OCI-LY7 (cell line): Measurements from ENCODE around the gene STPG1. TPM values are rescaled to one million over a fixed set of nuclear protein-coding genes. Genes with fewer than 3 reads are reported as not detected.
A peak's percentile ranks its signal among the peaks of the same experiment; 100 is the strongest.

Source experiments
- BruUV-seq: library from RNA; stranded (reverse); fragments of 400-500 nt; replicated peaks from 2 replicates; lab custom pipeline; 2021; lab: Mats Ljungman, UMichigan
- CTCF ChIA-PET: fragments of 300-600 bp; sonication (Branson Sonifier 250); formaldehyde crosslinking; loops from one replicate; lab custom pipeline; 2022; ENCODE audit warnings: antibody characterized with exemption; ENCODE audit not compliant: unreplicated experiment; lab: Charles Lee
- POLR2A ChIA-PET: fragments of 300-600 bp; sonication (Branson Sonifier 250); formaldehyde crosslinking; loops from one replicate; lab custom pipeline; 2022; ENCODE audit warnings: antibody characterized with exemption; lab: Charles Lee
- DNase-seq: peaks from one replicate; pipeline ENCODE4 v3.0.0-alpha.2; 2015; ENCODE audit warnings: low spot score
- H2AFZ ChIP-seq: fragments of 200-600 bp; sonication (generic), shearing (Covaris generic); 2 replicates; pipeline ENCODE4 v1.6.1; 2014; ENCODE audit warnings: mild to moderate bottlenecking, antibody characterized with exemption, low read length, moderate library complexity
- H3K27ac ChIP-seq: fragments of 200-600 bp; sonication (generic); 2 replicates; pipeline ENCODE4 v1.5.1; 2014; ENCODE audit warnings: mixed run types, low read depth, mild to moderate bottlenecking, moderate library complexity, low read length, inconsistent platforms; ENCODE audit not compliant: poor library complexity, severe bottlenecking
- H3K36me3 ChIP-seq: fragments of 200-600 bp; sonication (generic); 2 replicates; pipeline ENCODE4 v1.6.1; 2014; ENCODE audit warnings: mild to moderate bottlenecking, antibody characterized with exemption, low read length, moderate library complexity, mixed read lengths; ENCODE audit not compliant: insufficient read depth
- H3K4me1 ChIP-seq: fragments of 200-600 bp; sonication (generic); 2 replicates; pipeline ENCODE4 v1.5.1; 2014; ENCODE audit warnings: mild to moderate bottlenecking, low read length; ENCODE audit not compliant: insufficient read depth, poor library complexity, severe bottlenecking
- H3K4me2 ChIP-seq: fragments of 200-600 bp; sonication (generic); 2 replicates; pipeline ENCODE4 v1.6.1; 2014; ENCODE audit warnings: mild to moderate bottlenecking, low read length
- H3K4me3 ChIP-seq: fragments of 200-600 bp; sonication (generic); 2 replicates; pipeline ENCODE4 v1.5.1; 2014; ENCODE audit warnings: mild to moderate bottlenecking, low read depth, low read length; ENCODE audit not compliant: poor library complexity, severe bottlenecking
- H3K79me2 ChIP-seq: fragments of 200-600 bp; sonication (generic); 2 replicates; pipeline ENCODE4 v1.6.1; 2016; ENCODE audit warnings: low read depth, mild to moderate bottlenecking, low read length, moderate library complexity, mixed read lengths; ENCODE audit not compliant: insufficient read depth
- H3K9me2 ChIP-seq: fragments of 200-600 bp; sonication (generic); 2 replicates; pipeline ENCODE4 v1.6.1; 2016; ENCODE audit warnings: mild to moderate bottlenecking, low read length, mixed read lengths; ENCODE audit not compliant: insufficient read depth
- H3K9me3 ChIP-seq: fragments of 200-600 bp; sonication (generic); 2 replicates; pipeline ENCODE4 v1.6.1; 2014; ENCODE audit warnings: mild to moderate bottlenecking, mixed run types, low read length, mixed read lengths
- H4K20me1 ChIP-seq: fragments of 200-600 bp; sonication (generic); 2 replicates; pipeline ENCODE4 v1.6.1; 2014; ENCODE audit warnings: mild to moderate bottlenecking, antibody characterized with exemption, low read length, moderate library complexity, mixed read lengths; ENCODE audit not compliant: insufficient read depth
- EZH2phosphoT487 ChIP-seq: fragments of 200-600 bp; sonication (generic); IDR thresholded peaks from 2 replicates; pipeline ENCODE4 v1.6.1; 2018; ENCODE audit warnings: low read depth, borderline replicate concordance, mild to moderate bottlenecking, mixed run types, antibody characterized with exemption, low read length, moderate library complexity, mixed read lengths
- intact Hi-C: fragments of 100-400 bp; cut with micrococcal nuclease; formaldehyde crosslinking; loops from one replicate; pipeline ENCODE4 v1.10.0; 2022; ENCODE audit not compliant: unreplicated experiment
- total RNA-seq, 2 experiments: library from RNA; depleted of rRNA in 1 of 2; stranded (reverse); fragments of >200 nt in 1 of 2; shearing (Covaris generic) in 1 of 2; gene quantifications; 2 replicates each; pipeline ENCODE4 v1.2.3, GENCODE V29; 2014 to 2022
- TF ChIP-seq, protein P1 (sequence below): fragments of 200-600 bp; sonication (generic); conservative IDR thresholded peaks from 2 replicates; pipeline ENCODE4 v1.5.1; 2014; ENCODE audit warnings: mild to moderate bottlenecking, antibody characterized with exemption, low read length, moderate library complexity, mixed read lengths

Gene STPG1
- total RNA-seq, 2 experiments from 2014 or later: 5.1 to 9.6 TPM

DNA sequence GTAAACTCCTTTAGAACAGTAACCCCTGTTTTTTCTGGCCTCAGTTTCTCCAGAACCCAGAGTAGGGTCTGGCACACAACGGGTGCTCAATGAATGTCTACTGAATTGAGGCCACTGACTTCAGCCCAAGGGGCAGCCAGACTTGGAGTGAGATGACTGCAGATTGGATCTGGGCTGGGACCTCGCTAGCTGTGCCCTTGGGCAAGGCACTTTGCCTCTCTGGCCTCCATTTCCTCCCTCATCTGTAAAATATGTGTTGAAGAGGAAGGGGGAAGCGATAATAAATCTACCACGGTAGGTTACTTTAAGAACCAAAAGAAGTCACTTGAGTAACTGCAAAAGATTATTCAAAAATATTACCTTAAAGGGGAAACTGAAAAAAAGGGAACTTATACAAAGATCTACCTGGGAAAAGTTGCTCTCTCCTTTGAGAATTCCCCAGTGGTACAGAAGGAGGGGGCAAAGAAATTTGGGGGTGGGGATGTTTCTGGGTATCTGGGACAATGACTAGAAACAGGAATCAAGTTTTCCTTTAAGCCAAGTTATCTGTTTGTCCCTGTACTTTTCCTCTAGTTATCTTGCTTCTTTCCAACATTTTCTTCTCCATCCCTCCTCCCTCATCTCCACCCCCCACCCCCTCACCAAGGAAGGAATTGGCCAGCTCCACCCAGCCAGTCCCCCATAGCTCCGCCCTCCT, 94.8 kb downstream of the STPG1 start:
- peak overlapping the region; percentile 29 for H3K4me2 ChIP-seq
- TF ChIP-seq, protein P1, sequence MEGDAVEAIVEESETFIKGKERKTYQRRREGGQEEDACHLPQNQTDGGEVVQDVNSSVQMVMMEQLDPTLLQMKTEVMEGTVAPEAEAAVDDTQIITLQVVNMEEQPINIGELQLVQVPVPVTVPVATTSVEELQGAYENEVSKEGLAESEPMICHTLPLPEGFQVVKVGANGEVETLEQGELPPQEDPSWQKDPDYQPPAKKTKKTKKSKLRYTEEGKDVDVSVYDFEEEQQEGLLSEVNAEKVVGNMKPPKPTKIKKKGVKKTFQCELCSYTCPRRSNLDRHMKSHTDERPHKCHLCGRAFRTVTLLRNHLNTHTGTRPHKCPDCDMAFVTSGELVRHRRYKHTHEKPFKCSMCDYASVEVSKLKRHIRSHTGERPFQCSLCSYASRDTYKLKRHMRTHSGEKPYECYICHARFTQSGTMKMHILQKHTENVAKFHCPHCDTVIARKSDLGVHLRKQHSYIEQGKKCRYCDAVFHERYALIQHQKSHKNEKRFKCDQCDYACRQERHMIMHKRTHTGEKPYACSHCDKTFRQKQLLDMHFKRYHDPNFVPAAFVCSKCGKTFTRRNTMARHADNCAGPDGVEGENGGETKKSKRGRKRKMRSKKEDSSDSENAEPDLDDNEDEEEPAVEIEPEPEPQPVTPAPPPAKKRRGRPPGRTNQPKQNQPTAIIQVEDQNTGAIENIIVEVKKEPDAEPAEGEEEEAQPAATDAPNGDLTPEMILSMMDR: no peak
- no TSS peak for BruUV-seq
- H3K79me2 ChIP-seq: no peaks in the 10 kb centered on the region
- ChIA-PET POLR2A (interaction anchor here (0.6 to 0.7 kb wide), 4 partner anchors 31 to 1752 kb away, joined by 3 to 4 read pairs (median 4); no protein-coding TSS in a partner anchor), CTCF (interaction anchor here (0.6 kb wide), 1 partner anchor 61 kb away, joined by 3 read pairs; no protein-coding TSS in a partner anchor)
- peaks cover 42% of the 10 kb centered on the region for H3K4me1 ChIP-seq
- no peak overlapping the region for H3K4me3 ChIP-seq
- no peak overlapping the region; the same call in 1 of the 2 replicates for H2AFZ ChIP-seq
- no peak overlapping the region for H3K27ac ChIP-seq
- no peaks in the 10 kb centered on the region for H3K36me3 ChIP-seq
- no peaks in the 10 kb centered on the region for H3K9me2 ChIP-seq
- no peaks in the 10 kb centered on the region for H3K9me3 ChIP-seq
- DNase-seq: no peak
- intact Hi-C loops: no loop called here
- H4K20me1 ChIP-seq: no peaks in the 10 kb centered on the region

DNA sequence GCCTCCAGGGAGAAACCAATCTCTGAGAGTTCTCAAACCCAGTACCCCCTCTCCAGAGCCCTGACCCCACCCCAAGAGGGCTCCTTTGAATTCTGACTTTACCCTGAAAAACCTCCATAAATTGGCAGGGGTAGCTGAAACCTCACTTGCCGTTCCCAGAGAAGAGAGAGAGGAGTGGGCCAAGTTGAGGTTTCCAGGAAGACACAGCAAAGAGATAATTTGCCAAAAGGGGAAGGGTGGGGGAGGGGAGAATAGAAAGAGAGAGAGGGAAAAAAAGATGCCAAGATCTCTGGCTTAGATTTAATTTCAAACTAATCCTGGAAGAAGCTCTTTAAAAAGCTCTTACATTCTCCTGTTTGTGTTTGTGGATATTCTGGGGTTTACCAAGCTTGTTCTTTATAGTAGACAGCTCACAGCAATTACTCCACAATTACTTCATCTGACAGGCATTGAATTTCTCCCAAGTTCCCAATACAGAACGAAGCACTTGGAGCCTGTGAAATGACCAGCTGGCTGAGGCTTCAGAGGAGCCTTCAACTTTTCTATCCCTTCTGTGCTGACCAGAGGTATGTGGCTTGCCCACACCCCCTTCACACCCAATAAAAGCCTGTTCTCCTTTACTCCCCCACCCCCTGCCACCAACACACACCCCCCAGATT, 95.5 kb downstream of the STPG1 start:
- Histone ChIP-seq H3K4me2 (peak overlapping the region; percentile 29; the same call in 1 of the 2 replicates), H3K9me2 (no peaks in the 10 kb centered on the region), H3K4me3 (no peak overlapping the region), H3K9me3 (no peaks in the 10 kb centered on the region), H3K27ac (no peak overlapping the region), H3K4me1 (peaks cover 39% of the 10 kb centered on the region), H3K79me2 (no peaks in the 10 kb centered on the region), H2AFZ (no peak overlapping the region; the same call in 1 of the 2 replicates), H3K36me3 (no peaks in the 10 kb centered on the region), H4K20me1 (no peaks in the 10 kb centered on the region)
- CTCF ChIA-PET: interaction anchor here (0.6 kb wide), 1 partner anchor 60 kb away, joined by 3 read pairs; no protein-coding TSS in a partner anchor
- intact Hi-C loops: no loop called here
- TF ChIP-seq EZH2phosphoT487: no peak
- TF ChIP-seq, protein P1: no peak
- POLR2A ChIA-PET: interaction anchor here (0.6 kb wide), 1 partner anchor 30 kb away, joined by 4 read pairs; no protein-coding TSS in a partner anchor
- no TSS peak for BruUV-seq
- no peak for DNase-seq
